Stimulated activated naive CD8-positive, alpha-beta T cell treated with anti-CD3 and anti-CD28 coated beads, Interleukin-15, Interleukin-2, amounts not matched to agents 100 U/mL and 50 U/mL, for 24 hours (primary cell): ENCODE measurements around the gene SMC4.

Source experiments
- ATAC-seq: fragments of 150-1000 bp; cut with Tn5 transposase; one replicate; pipeline ENCODE4 v1.10.0; 2021
- DNase-seq: peaks from one replicate; pipeline ENCODE4 v3.0.0; 2021

SMC4 gene

GRCh38 chr3:160477750-160478149 lies 78.3 kb downstream of the SMC4 start:
- DNase-seq, result no peak
- ATAC-seq, result no peak

GRCh38 chr3:160478338-160478737 lies 78.9 kb downstream of the SMC4 start:
- DNase-seq (no peak), ATAC-seq (no peak)

- ATAC-seq, result no peak
- no peak for DNase-seq
Observed at GRCh38 chr3:160479376-160479775, 79.9 kb downstream of the SMC4 start.

- ATAC-seq (no peak), DNase-seq (no peak)
Observed at GRCh38 chr3:160480931-160481330, 81.5 kb downstream of the SMC4 start.

GRCh38 chr3:160481856-160482255 lies 82.4 kb downstream of the SMC4 start:
- DNase-seq (no peak), ATAC-seq (no peak)

- ATAC-seq (no peak), DNase-seq (no peak)
Observed at GRCh38 chr3:160482796-160483195, 83.3 kb downstream of the SMC4 start.
